NCI-H748 treated with DMSO at 0.1 percent for 48 hours (cell line): ENCODE results near the gene SH3BP4.

Experiments
- DNase-seq: peaks from one replicate; lab custom pipeline; 2025; lab: John Stamatoyannopoulos, UW

SH3BP4 gene

GRCh38 chr2:234951664-234952269 is at the start of gene SH3BP4:
Gene SH3BP4, plus strand, starts transcription at chr2:234952017. Its CDS starts 82,986 bp downstream, at chr2:235035003.
- DNase-seq = peak; percentile 57

- DNase-seq = no peak
These were observed 47.0 kb upstream of the SH3BP4 start for GRCh38 chr2:234904785-234905184.

GRCh38 chr2:234905547-234906265 is 46.1 kb upstream of the SH3BP4 start:
- no peak for DNase-seq

GRCh38 chr2:234910186-234910679 is 41.6 kb upstream of the SH3BP4 start:
- no peak for DNase-seq

- no peak for DNase-seq
These were observed 40.5 kb upstream of the SH3BP4 start for GRCh38 chr2:234911271-234911670.

- no peak for DNase-seq
These were observed 39.4 kb upstream of the SH3BP4 start for GRCh38 chr2:234912437-234912836.

GRCh38 chr2:234913208-234913626 is 38.6 kb upstream of the SH3BP4 start:
- DNase-seq = no peak

GRCh38 chr2:234914371-234915154 is 37.3 kb upstream of the SH3BP4 start:
- DNase-seq = no peak

GRCh38 chr2:234916674-234917073 is 35.1 kb upstream of the SH3BP4 start:
- DNase-seq = no peak

GRCh38 chr2:234917211-234917975 is 34.4 kb upstream of the SH3BP4 start:
- no peak for DNase-seq

- DNase-seq = no peak
These were observed 32.1 kb upstream of the SH3BP4 start for GRCh38 chr2:234919711-234920110.

GRCh38 chr2:234920836-234921235 is 31.0 kb upstream of the SH3BP4 start:
- DNase-seq = no peak

- no peak for DNase-seq
These were observed 22.8 kb upstream of the SH3BP4 start for GRCh38 chr2:234929002-234929401.

- no peak for DNase-seq
These were observed 21.4 kb upstream of the SH3BP4 start for GRCh38 chr2:234930397-234930796.

- DNase-seq = no peak
These were observed 20.4 kb upstream of the SH3BP4 start for GRCh38 chr2:234931371-234931770.

GRCh38 chr2:234932591-234933168 is 19.1 kb upstream of the SH3BP4 start:
- DNase-seq = peak; percentile 25

GRCh38 chr2:234935311-234935710 is 16.5 kb upstream of the SH3BP4 start:
- DNase-seq = no peak

GRCh38 chr2:234939576-234939975 is 12.2 kb upstream of the SH3BP4 start:
- no peak for DNase-seq

GRCh38 chr2:234939996-234940395 is 11.8 kb upstream of the SH3BP4 start:
- DNase-seq = no peak

GRCh38 chr2:234940527-234940926 is 11.3 kb upstream of the SH3BP4 start:
- no peak for DNase-seq

- DNase-seq = no peak
These were observed 6.4 kb upstream of the SH3BP4 start for GRCh38 chr2:234945339-234945873.
